A549 (cell line): ENCODE measurements around the gene PODNL1. TPM values are rescaled to one million over a fixed set of nuclear protein-coding genes. Genes with fewer than 3 reads are reported as not detected.
A peak's percentile ranks its signal among the peaks of the same experiment; 100 is the strongest.

ENCODE experiments used
- ATAC-seq, 2 experiments: fragments of 200-7000 bp in 1 of 2; fragments of >200 bp in 1 of 2; cut with Nextera tagmentation in 1 of 2; cut with Tn5 transposase in 1 of 2; 3 replicates each; pipeline versions ENCODE4 v1.8.0 to v1.9.1; 2018 to 2020; ENCODE audit warnings: mild to moderate bottlenecking in 1 of 2, moderate library complexity in 1 of 2
- CTCF ChIA-PET: fragments of 300-600 bp; sonication (Branson Sonifier 250); formaldehyde crosslinking; extraction: SDS; loops from one replicate; lab custom pipeline; 2021; ENCODE audit warnings: antibody characterized with exemption, inconsistent platforms; lab: Yijun Ruan, JAX
- POLR2A ChIA-PET: fragments of 350-600 bp; formaldehyde crosslinking; extraction: SDS; loops from one replicate; lab custom pipeline; 2021; ENCODE audit warnings: antibody characterized with exemption, inconsistent platforms; lab: Yijun Ruan, JAX
- DNase-seq, 2 experiments: peaks; one replicate each; pipeline versions ENCODE4 v3.0.0 to v3.0.0-alpha.2; 2011 to 2016; ENCODE audit warnings: low read depth in 1 of 2, low spot score in 1 of 2
- FAIRE-seq: peaks from 2 replicates; lab custom pipeline; 2011; peaks lifted over from hg19 to GRCh38; lab: Jason Lieb, UNC
- H3K27ac ChIP-seq, 2 experiments: fragments of >200 bp; sonication (Bioruptor Twin); formaldehyde crosslinking; 3 replicates each; pipeline ENCODE4 v1.5.1; 2016 to 2017
- H3K4me1 ChIP-seq: fragments of >200 bp; sonication (Bioruptor Twin); formaldehyde crosslinking; 3 replicates; pipeline ENCODE4 v1.6.1; 2016
- H3K4me2 ChIP-seq: fragments of >200 bp; sonication (Bioruptor Twin); formaldehyde crosslinking; 3 replicates; pipeline ENCODE4 v1.6.1; 2016
- H3K4me3 ChIP-seq: fragments of >200 bp; sonication (Bioruptor Twin); formaldehyde crosslinking; 3 replicates; pipeline ENCODE4 v1.5.1; 2016
- H3K9me3 ChIP-seq: fragments of >200 bp; sonication (Bioruptor Twin); formaldehyde crosslinking; 3 replicates; pipeline ENCODE4 v1.6.1; 2016
- ATOH8 ChIP-seq: fragments of 250-450 bp; sonication (Bioruptor Pico); IDR thresholded peaks from 2 replicates; pipeline ENCODE4 v1.5.0; 2020; ENCODE audit warnings: low read depth, mild to moderate bottlenecking, moderate library complexity
- BCL3 ChIP-seq: fragments of >200 bp; sonication (Bioruptor Twin); formaldehyde crosslinking; IDR thresholded peaks from 3 replicates; pipeline ENCODE4 v1.6.1; 2016
- CBX2 ChIP-seq: fragments of 200-600 bp; sonication (generic); IDR thresholded peaks from 2 replicates; pipeline ENCODE4 v1.6.1; 2016; ENCODE audit warnings: low read depth, mild to moderate bottlenecking, borderline replicate concordance
- CEBPB ChIP-seq, 2 experiments: fragments of >200 bp in 1 of 2; sonication (Bioruptor Twin) in 1 of 2; formaldehyde crosslinking in 1 of 2; IDR thresholded peaks; 2 replicates each; pipeline ENCODE4 v1.6.1; 2012 to 2016
- CHD2 ChIP-seq: fragments of 150-350 bp; IDR thresholded peaks from 2 replicates; pipeline ENCODE4 v1.6.1; 2014; ENCODE audit warnings: low read length; ENCODE audit not compliant: partially characterized antibody
- CHD4 ChIP-seq: fragments of 200-600 bp; sonication (generic); IDR thresholded peaks from 2 replicates; pipeline ENCODE4 v1.6.1; 2016; ENCODE audit warnings: antibody characterized with exemption, mild to moderate bottlenecking, borderline replicate concordance
- ELK1 ChIP-seq: fragments of 150-350 bp; IDR thresholded peaks from 2 replicates; pipeline ENCODE4 v1.6.1; 2014; ENCODE audit warnings: low read depth, mild to moderate bottlenecking, low read length
- EP300 ChIP-seq, 2 experiments: fragments of >200 bp; sonication (Bioruptor Twin); formaldehyde crosslinking; IDR thresholded peaks; 2 replicates in 1 of 2; 3 replicates in 1 of 2; pipeline ENCODE4 v1.6.1; 2016 to 2017
- FOSB ChIP-seq: fragments of 250-450 bp; sonication (Bioruptor Pico); IDR thresholded peaks from 2 replicates; pipeline ENCODE4 v1.5.0; 2020; ENCODE audit warnings: mild to moderate bottlenecking, moderate library complexity
- FOXS1 ChIP-seq: fragments of 250-450 bp; sonication (Bioruptor Pico); IDR thresholded peaks from 2 replicates; pipeline ENCODE4 v1.5.0; 2020; ENCODE audit warnings: mild to moderate bottlenecking, moderate library complexity
- HDAC2 ChIP-seq: fragments of 200-600 bp; sonication (generic); IDR thresholded peaks from 2 replicates; pipeline ENCODE4 v1.6.1; 2016
- HEYL ChIP-seq: fragments of 250-450 bp; sonication (Bioruptor Pico); IDR thresholded peaks from 2 replicates; pipeline ENCODE4 v1.8.0; 2021; ENCODE audit warnings: mild to moderate bottlenecking, moderate library complexity
- HOXB13 ChIP-seq: fragments of 250-450 bp; sonication (Bioruptor Pico); IDR thresholded peaks from 2 replicates; pipeline ENCODE4 v1.5.0; 2020; ENCODE audit warnings: low read depth, mild to moderate bottlenecking, moderate library complexity
- JUN ChIP-seq, 2 experiments: fragments of >200 bp; sonication (Bioruptor Twin); formaldehyde crosslinking; IDR thresholded peaks; 2 replicates in 1 of 2; 3 replicates in 1 of 2; pipeline ENCODE4 v1.6.1; 2016 to 2017
- JUNB ChIP-seq: fragments of >200 bp; sonication (Bioruptor Twin); formaldehyde crosslinking; IDR thresholded peaks from 2 replicates; pipeline ENCODE4 v1.6.1; 2016
- KDM1A ChIP-seq: fragments of 200-600 bp; sonication (generic); IDR thresholded peaks from 2 replicates; pipeline ENCODE4 v1.6.1; 2016; ENCODE audit warnings: low read depth, mild to moderate bottlenecking
- PHF8 ChIP-seq: fragments of 200-600 bp; sonication (generic); IDR thresholded peaks from 2 replicates; pipeline ENCODE4 v1.6.1; 2016; ENCODE audit warnings: low read depth, mild to moderate bottlenecking, antibody characterized with exemption, moderate library complexity, borderline replicate concordance
- POLR2A ChIP-seq: IDR thresholded peaks from 2 replicates; pipeline ENCODE4 v1.6.1; 2012; ENCODE audit warnings: mild to moderate bottlenecking, low read length
- REST ChIP-seq: fragments of 200-600 bp; sonication (generic); IDR thresholded peaks from 2 replicates; pipeline ENCODE4 v1.6.1; 2016; ENCODE audit warnings: antibody characterized with exemption, mild to moderate bottlenecking, moderate library complexity
- RNF2 ChIP-seq: fragments of 200-600 bp; sonication (generic); IDR thresholded peaks from 2 replicates; pipeline ENCODE4 v1.6.1; 2016; ENCODE audit warnings: low read depth, mild to moderate bottlenecking, antibody characterized with exemption, moderate library complexity, borderline replicate concordance
- SREBF2 ChIP-seq: fragments of 450-650 bp; IDR thresholded peaks from 2 replicates; pipeline ENCODE4 v1.6.1; 2014; ENCODE audit warnings: mild to moderate bottlenecking, moderate library complexity
- TFCP2L1 ChIP-seq: fragments of 250-450 bp; sonication (Bioruptor Pico); IDR thresholded peaks from 2 replicates; pipeline ENCODE4 v1.5.0; 2021; ENCODE audit warnings: mild to moderate bottlenecking
- TP53 ChIP-seq: fragments of 250-450 bp; sonication (Bioruptor Pico); IDR thresholded peaks from 2 replicates; pipeline ENCODE4 v1.5.0; 2021; ENCODE audit warnings: mild to moderate bottlenecking, moderate library complexity
- ZC3H11A ChIP-seq: fragments of 450-650 bp; IDR thresholded peaks from 2 replicates; pipeline ENCODE4 v1.6.1; 2014; ENCODE audit warnings: antibody characterized with exemption, mild to moderate bottlenecking
- ZFP36 ChIP-seq: fragments of 450-650 bp; IDR thresholded peaks from 2 replicates; pipeline ENCODE4 v1.6.1; 2014; ENCODE audit warnings: borderline replicate concordance; ENCODE audit not compliant: partially characterized antibody
- WGBS: methylation state at CpG from one replicate; pipeline ENCODE4 v1.1.6; 2017; ENCODE audit errors: missing lambda C conversion rate; 5-methylcytosine and 5-hydroxymethylcytosine counted together
- polyA plus RNA-seq, 4 experiments: library from polyadenylated mRNA; depleted of rRNA in 3 of 4; stranded (reverse); fragments of >200 nt; fragmentation: RNase III in 1 of 4; extraction: RNeasy Plus Mini Kit Qiagen cat#74134 plus additional on column Dnase treatment in 1 of 4; gene quantifications; 2 replicates in 3 of 4; 3 replicates in 1 of 4; pipeline ENCODE4 v1.2.3, GENCODE V29; 2011 to 2017

PODNL1 gene
- polyA plus RNA-seq, 2 of the 4 experiments (the other 2 are of a cell fraction) = 0.79 to 1.3 TPM

- H3K4me3 ChIP-seq = no peak overlapping the region
- H3K4me2 ChIP-seq = no peak overlapping the region
- POLR2A ChIA-PET = interaction anchor here (2.2 kb wide), 1 partner anchor 189 kb away, joined by 5 read pairs; the partner anchor contains the start of gene MISP3
- WGBS = 87% methylated on average over 7 of the region's 12 CpGs
- H3K4me1 ChIP-seq = peaks cover 13% of the 10 kb centered on the region
- H3K27ac ChIP-seq = no peak overlapping the region; a peak in 1 of 6 replicates
- ATAC-seq = no peak
- TF ChIP-seq FOSB (no peak), HEYL (CRISPR knock-in tag) (no peak), TP53 (CRISPR knock-in tag) (no peak), TFCP2L1 (no peak), BCL3 (no peak), KDM1A (no peak), JUN (IDR thresholded peaks at IDR 0.05) (no peak), CEBPB (IDR thresholded peaks at IDR 0.05) (no peak), FOXS1 (CRISPR knock-in tag) (no peak), HDAC2 (no peak)
- TF ChIP-seq, all 56 proteins: peak for 0
- CTCF ChIA-PET = interaction anchor here (0.9 to 3.6 kb wide), 7 partner anchors 20 to 232 kb away, joined by 3 to 30 read pairs (median 5); partner anchors contain the start of genes IL27RA and MISP3
- FAIRE-seq (no peak), DNase-seq (no peak)
- no peaks in the 10 kb centered on the region for H3K9me3 ChIP-seq
Observed at GRCh38 chr19:13882836-13883235, 55.4 kb downstream of the PODNL1 start.

GRCh38 chr19:13882419-13882795 is 55.8 kb downstream of the PODNL1 start:
- Histone ChIP-seq H3K4me3 (no peak overlapping the region), H3K9me3 (no peaks in the 10 kb centered on the region), H3K4me2 (no peak overlapping the region), H3K27ac (peak overlapping the region in 1 of 2 experiments; percentile 96; a peak in 2 of 6 replicates), H3K4me1 (peaks cover 13% of the 10 kb centered on the region)
- FAIRE-seq (no peak), ATAC-seq (no peak), DNase-seq (no peak)
- 96% methylated on average over 4 of the region's 5 CpGs for WGBS
- ChIA-PET CTCF (interaction anchor here (0.9 to 3.6 kb wide), 8 partner anchors 20 to 254 kb away, joined by 3 to 30 read pairs (median 5); partner anchors contain the start of genes ASF1B, IL27RA and MISP3), POLR2A (interaction anchor here (2.2 kb wide), 1 partner anchor 190 kb away, joined by 5 read pairs; the partner anchor contains the start of gene MISP3)
- no peak for TF ChIP-seq REST
- TF ChIP-seq ATOH8 = no peak
- no peak for TF ChIP-seq HDAC2
- TF ChIP-seq EP300 (IDR thresholded peaks at IDR 0.05) = no peak
- TF ChIP-seq CBX2 = no peak
- TF ChIP-seq POLR2A = no peak
- no peak for TF ChIP-seq RNF2
- TF ChIP-seq SREBF2 = no peak
- no peak for TF ChIP-seq HOXB13 (CRISPR knock-in tag)
- no peak for TF ChIP-seq ZFP36
- no peak for TF ChIP-seq PHF8
- no peak for TF ChIP-seq ZC3H11A
- no peak for TF ChIP-seq TFCP2L1
- TF ChIP-seq JUNB = no peak
- no peak for TF ChIP-seq CHD2
- TF ChIP-seq ELK1 = no peak
- no peak for TF ChIP-seq FOXS1 (CRISPR knock-in tag)
- no peak for TF ChIP-seq CHD4
